HG03039 (cell line): ENCODE measurements around the gene TMEM115.

Source experiments
- ATAC-seq: cut with Tn5 transposase; IDR thresholded peaks from one replicate; pipeline ENCODE4 v1.9.1; 2021; ENCODE audit warnings: mild to moderate bottlenecking, moderate library complexity; ENCODE audit not compliant: unreplicated experiment

The TMEM115 gene

GRCh38 chr3:50336452-50337174 lies 22.7 kb downstream of the TMEM115 start:
- ATAC-seq = peak; percentile 34

GRCh38 chr3:50334339-50335075 lies 24.8 kb downstream of the TMEM115 start:
- ATAC-seq = no peak

- no peak for ATAC-seq
Observed at GRCh38 chr3:50333744-50334328, 25.5 kb downstream of the TMEM115 start.

GRCh38 chr3:50331364-50331907 lies 27.9 kb downstream of the TMEM115 start:
- ATAC-seq = no peak

GRCh38 chr3:50330330-50330729 lies 29.0 kb downstream of the TMEM115 start:
- no peak for ATAC-seq

GRCh38 chr3:50327943-50328691 lies 31.2 kb downstream of the TMEM115 start, which contains the start of gene TUSC2:
Gene TUSC2, minus strand, starts transcription at chr3:50328223. Its CDS starts 124 bp downstream, at chr3:50328099.
- ATAC-seq = peak; percentile 84

GRCh38 chr3:50327129-50327528 lies 32.2 kb downstream of the TMEM115 start:
- ATAC-seq = no peak

- ATAC-seq = no peak
Observed at GRCh38 chr3:50326182-50326541, 33.2 kb downstream of the TMEM115 start.

- ATAC-seq = no peak
Observed at GRCh38 chr3:50325497-50326181, 33.7 kb downstream of the TMEM115 start.

GRCh38 chr3:50325113-50325480 lies 34.2 kb downstream of the TMEM115 start:
- ATAC-seq = no peak

GRCh38 chr3:50324351-50325112 lies 34.8 kb downstream of the TMEM115 start:
- no peak for ATAC-seq

GRCh38 chr3:50323614-50324199 lies 35.6 kb downstream of the TMEM115 start:
- ATAC-seq = no peak

- no peak for ATAC-seq
Observed at GRCh38 chr3:50323092-50323600, 36.2 kb downstream of the TMEM115 start.

- no peak for ATAC-seq
Observed at GRCh38 chr3:50322386-50323091, 36.8 kb downstream of the TMEM115 start, which contains the start of gene HYAL2. Gene HYAL2, minus strand, starts transcription at chr3:50322745. Its CDS starts 2,256 bp downstream, at chr3:50320489.

- no peak for ATAC-seq
Observed at GRCh38 chr3:50322115-50322385, 37.3 kb downstream of the TMEM115 start.

- ATAC-seq = peak; percentile 70
Observed at GRCh38 chr3:50321336-50322114, 37.8 kb downstream of the TMEM115 start.

- ATAC-seq = peak; percentile 30
Observed at GRCh38 chr3:50320853-50321335, 38.4 kb downstream of the TMEM115 start.
